Thyroid gland (tissue), 4 donors: ENCODE results near the gene ZNF385C.

ENCODE experiments used
- CTCF ChIP-seq, 6 experiments: fragments of 200-600 bp in 3 of 6; fragments of 450-650 bp in 3 of 6; sonication (generic) in 3 of 6; IDR thresholded peaks; one replicate each; pipeline ENCODE4 v1.5.1; 2016 to 2019; ENCODE audit warnings: antibody characterized with exemption in 6 of 6, mild to moderate bottlenecking in 2 of 6, inconsistent platforms in 1 of 6, moderate library complexity in 1 of 6
- POLR2A ChIP-seq, 2 donors: fragments of 450-650 bp; IDR thresholded peaks; one replicate each; pipeline ENCODE4 v1.6.1; 2017; ENCODE audit warnings: antibody characterized with exemption in 2 of 2, mild to moderate bottlenecking in 2 of 2, moderate library complexity in 1 of 2

- TF ChIP-seq CTCF (IDR thresholded peaks at IDR 0.05) (no peak), POLR2A (IDR thresholded peaks at IDR 0.05) (peak in 1 of 2 donors; percentile 55)
These were observed 22.8 kb upstream of the ZNF385C start, which contains the start of gene KAT2A for GRCh38 chr17:42120770-42121769.
